ENCODE data around the gene APLP1. TPM values are rescaled to one million over a fixed set of nuclear protein-coding genes. Genes with fewer than 3 reads are reported as not detected.

APLP1 gene
- total and polyA plus RNA-seq, 9 donors = 0.55 to 10.1 (median 1.6) TPM

DNA sequence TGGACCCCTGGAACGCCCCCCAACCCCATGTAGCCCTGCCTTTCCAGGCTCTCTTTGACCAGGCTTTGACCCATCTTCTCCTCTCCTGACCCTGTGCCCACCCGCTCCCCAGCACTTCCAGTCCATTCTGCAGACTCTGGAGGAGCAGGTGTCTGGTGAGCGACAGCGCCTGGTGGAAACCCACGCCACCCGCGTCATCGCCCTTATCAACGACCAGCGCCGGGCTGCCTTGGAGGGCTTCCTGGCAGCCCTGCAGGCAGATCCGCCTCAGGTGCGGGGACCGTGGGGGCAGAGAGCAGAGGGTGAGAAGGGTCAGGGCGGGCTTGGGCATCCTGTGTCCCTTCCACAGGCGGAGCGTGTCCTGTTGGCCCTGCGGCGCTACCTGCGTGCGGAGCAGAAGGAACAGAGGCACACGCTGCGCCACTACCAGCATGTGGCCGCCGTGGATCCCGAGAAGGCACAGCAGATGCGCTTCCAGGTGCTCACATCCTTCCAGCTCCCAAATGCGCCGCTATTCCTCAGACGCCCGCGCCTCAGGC, 6.1 kb downstream of the APLP1 start:
- H3K27me3 ChIP-seq = no peaks in the 10 kb centered on the region
- H3K4me3 ChIP-seq = no peak overlapping the region
- H3K36me3 ChIP-seq = no peaks in the 10 kb centered on the region
- no peak for DNase-seq
- 91 to 95% (median 95%) methylated on average over 32 of the region's 32 CpGs for WGBS, 3 donors
- H3K4me1 ChIP-seq (ENCODE audit: insufficient read depth) = peaks cover 5% of the 10 kb centered on the region
- intact Hi-C loops (cut with DNase I) = no loop called here
- no peak overlapping the region for H3K27ac ChIP-seq
- TF ChIP-seq CTCF (IDR thresholded peaks at IDR 0.05) (no peak), EP300 (IDR thresholded peaks at IDR 0.05) (no peak), POLR2A (IDR thresholded peaks at IDR 0.05) (no peak)
- H3K9me3 ChIP-seq = no peaks in the 10 kb centered on the region

- intact Hi-C loops (cut with DNase I) = loop anchor here in 1 of 4 donors (5.0 kb wide), 1 partner anchor 53 kb away; no protein-coding TSS in a partner anchor
- 40 to 41% (median 41%) methylated on average over 23 of the region's 23 CpGs for WGBS, 3 donors
Observed at GRCh38 chr19:35879068-35879467, 10.7 kb downstream of the APLP1 start.

GRCh38 chr19:35879770-35880317, 11.5 kb downstream of the APLP1 start:
- TF ChIP-seq POLR2A (IDR thresholded peaks at IDR 0.05) = no peak
- TF ChIP-seq EP300 (IDR thresholded peaks at IDR 0.05) = no peak
- TF ChIP-seq CTCF (IDR thresholded peaks at IDR 0.05) = no peak
- DNase-seq = peak; percentile 70 to 90 (median 82)
- Histone ChIP-seq H3K27ac (no peak overlapping the region), H3K9me3 (no peaks in the 10 kb centered on the region), H3K4me1 (ENCODE audit: insufficient read depth) (no peaks in the 10 kb centered on the region), H3K36me3 (no peaks in the 10 kb centered on the region), H3K27me3 (no peaks in the 10 kb centered on the region), H3K4me3 (no peak overlapping the region)
- intact Hi-C loops (cut with DNase I) = loop anchor here (5.0 kb wide), 2 partner anchors 47 to 52 kb away; no protein-coding TSS in a partner anchor
- 1 to 4% (median 2%) methylated on average over 28 of the region's 28 CpGs for WGBS, 3 donors

More at GRCh38 chr19:35879068-35879467, 10.7 kb downstream of the APLP1 start:
- TF ChIP-seq POLR2A (IDR thresholded peaks at IDR 0.05) (no peak), EP300 (IDR thresholded peaks at IDR 0.05) (no peak), CTCF (IDR thresholded peaks at IDR 0.05) (no peak)
- Histone ChIP-seq H3K9me3 (no peaks in the 10 kb centered on the region), H3K27me3 (no peaks in the 10 kb centered on the region), H3K4me1 (ENCODE audit: insufficient read depth) (no peaks in the 10 kb centered on the region), H3K36me3 (no peaks in the 10 kb centered on the region), H3K4me3 (no peak overlapping the region), H3K27ac (no peak overlapping the region)
- DNase-seq = no peak

- no peak overlapping the region for H3K27ac ChIP-seq
- no peaks in the 10 kb centered on the region for H3K27me3 ChIP-seq
- 19 to 28% (median 22%) methylated on average over 8 of the region's 8 CpGs for WGBS, 3 donors
- H3K36me3 ChIP-seq = no peaks in the 10 kb centered on the region
- H3K4me3 ChIP-seq = no peak overlapping the region
- TF ChIP-seq EP300 (IDR thresholded peaks at IDR 0.05) = no peak
- peak in 2 of 3 donors; percentile 22 to 34 for TF ChIP-seq CTCF (IDR thresholded peaks at IDR 0.05)
- no peaks in the 10 kb centered on the region for H3K9me3 ChIP-seq
- intact Hi-C loops (cut with DNase I) = loop anchor here in 3 of 4 donors (5.0 kb wide), 2 partner anchors 45 to 50 kb away; no protein-coding TSS in a partner anchor
- DNase-seq = peak in 1 of 5 donors; percentile 42
- no peaks in the 10 kb centered on the region for H3K4me1 ChIP-seq (ENCODE audit: insufficient read depth)
Observed at GRCh38 chr19:35882114-35882832, 13.9 kb downstream of the APLP1 start.

Measured in ovary (tissue), 9 donors.